Spleen (tissue), 7 donors: ENCODE results near the gene DMRTC2.

Source experiments
- POLR2A ChIP-seq, 3 donors: fragments of 450-650 bp; IDR thresholded peaks; one replicate each; pipeline ENCODE4 v1.5.1; 2017; ENCODE audit warnings: antibody characterized with exemption in 3 of 3, mild to moderate bottlenecking in 1 of 3
- POLR2AphosphoS5 ChIP-seq, 3 donors: sonication (generic); formaldehyde crosslinking; IDR thresholded peaks; one replicate each; pipeline ENCODE4 v1.5.1; 2017; ENCODE audit warnings: antibody characterized with exemption in 3 of 3
- TF ChIP-seq, protein P1 (sequence below), 11 experiments: fragments of 200-600 bp in 7 of 11; fragments of 450-650 bp in 4 of 11; sonication (generic) in 4 of 11; IDR thresholded peaks in 8 of 11; conservative IDR thresholded peaks in 3 of 11; 1 replicate in 7 of 11; 2 replicates in 4 of 11; pipeline versions ENCODE4 v1.4.0 to v1.8.0; 2016 to 2021; ENCODE audit warnings: antibody characterized with exemption in 11 of 11, inconsistent platforms in 4 of 11, mild to moderate bottlenecking in 1 of 11
- donor health status: DM: no; HTN: no; CAD: no; lungs with moderate emphysema.
- donor health status: DM: no; HTN: no; CAD: no.
- donor health status: DM: no; HTN: no; CAD: no.

DNA sequence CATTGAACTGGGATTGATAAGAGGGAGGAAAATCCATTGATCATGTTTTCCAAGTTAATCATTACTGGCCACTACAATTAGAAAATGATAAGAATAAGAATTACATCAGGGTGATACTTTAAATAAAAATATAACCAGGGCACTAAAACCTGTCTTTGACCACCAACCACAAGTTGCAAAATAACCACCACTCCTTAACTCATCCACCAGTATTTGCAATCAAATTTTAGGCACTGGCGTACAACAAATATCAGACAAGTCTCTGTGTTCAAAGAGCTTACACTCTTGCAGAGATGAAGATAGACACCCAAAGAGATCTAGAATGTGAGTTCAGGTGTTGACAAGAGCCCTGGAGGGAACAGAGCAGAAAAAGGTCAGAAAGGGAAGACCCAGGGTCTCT is 47.9 kb upstream of the DMRTC2 start:
- TF ChIP-seq POLR2A (IDR thresholded peaks at IDR 0.05) (no peak), POLR2AphosphoS5 (IDR thresholded peaks at IDR 0.05) (no peak)
- TF ChIP-seq, protein P1, sequence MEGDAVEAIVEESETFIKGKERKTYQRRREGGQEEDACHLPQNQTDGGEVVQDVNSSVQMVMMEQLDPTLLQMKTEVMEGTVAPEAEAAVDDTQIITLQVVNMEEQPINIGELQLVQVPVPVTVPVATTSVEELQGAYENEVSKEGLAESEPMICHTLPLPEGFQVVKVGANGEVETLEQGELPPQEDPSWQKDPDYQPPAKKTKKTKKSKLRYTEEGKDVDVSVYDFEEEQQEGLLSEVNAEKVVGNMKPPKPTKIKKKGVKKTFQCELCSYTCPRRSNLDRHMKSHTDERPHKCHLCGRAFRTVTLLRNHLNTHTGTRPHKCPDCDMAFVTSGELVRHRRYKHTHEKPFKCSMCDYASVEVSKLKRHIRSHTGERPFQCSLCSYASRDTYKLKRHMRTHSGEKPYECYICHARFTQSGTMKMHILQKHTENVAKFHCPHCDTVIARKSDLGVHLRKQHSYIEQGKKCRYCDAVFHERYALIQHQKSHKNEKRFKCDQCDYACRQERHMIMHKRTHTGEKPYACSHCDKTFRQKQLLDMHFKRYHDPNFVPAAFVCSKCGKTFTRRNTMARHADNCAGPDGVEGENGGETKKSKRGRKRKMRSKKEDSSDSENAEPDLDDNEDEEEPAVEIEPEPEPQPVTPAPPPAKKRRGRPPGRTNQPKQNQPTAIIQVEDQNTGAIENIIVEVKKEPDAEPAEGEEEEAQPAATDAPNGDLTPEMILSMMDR (IDR thresholded peaks at IDR 0.05 in 8 of 11, conservative IDR thresholded peaks at IDR 0.05 in 3 of 11): no peak
